K562 (cell line): ENCODE measurements around the gene PIK3CB. TPM values are rescaled to one million over a fixed set of nuclear protein-coding genes. Genes with fewer than 3 reads are reported as not detected.
A peak's percentile ranks its signal among the peaks of the same experiment; 100 is the strongest.

Source experiments
- BCOR ChIP-seq: fragments of 450-650 bp; IDR thresholded peaks from 2 replicates; pipeline ENCODE4 v1.6.1; 2016
- BRF2 ChIP-seq: IDR thresholded peaks from 3 replicates; pipeline ENCODE4 v1.6.1; 2011; ENCODE audit warnings: borderline replicate concordance, mild to moderate bottlenecking; ENCODE audit not compliant: insufficient read length, insufficient read depth
- CBX1 ChIP-seq: sonication (generic); IDR thresholded peaks from 2 replicates; pipeline ENCODE4 v1.6.1; 2016; ENCODE audit warnings: antibody characterized with exemption, low read depth, mild to moderate bottlenecking
- CEBPG ChIP-seq, 3 experiments: fragments of 200-800 bp in 1 of 3; sonication (Bioruptor generic) in 1 of 3; sonication (generic) in 1 of 3; formaldehyde crosslinking in 1 of 3; IDR thresholded peaks in 2 of 3; conservative IDR thresholded peaks in 1 of 3; 2 replicates each; pipeline versions ENCODE4 v1.6.1 to v1.8.0; 2016 to 2022; ENCODE audit warnings: missing compliant biosample characterization in 2 of 3, missing genetic modification characterization in 2 of 3, mild to moderate bottlenecking in 1 of 3, missing genetic modification reagents in 1 of 3
- CEBPZ ChIP-seq: fragments of 150-350 bp; IDR thresholded peaks from 2 replicates; pipeline ENCODE4 v1.6.1; 2014; ENCODE audit warnings: low read depth, mild to moderate bottlenecking, low read length, borderline replicate concordance
- CHAMP1 ChIP-seq: fragments of 450-650 bp; IDR thresholded peaks from 2 replicates; pipeline ENCODE4 v1.6.1; 2016; ENCODE audit warnings: mild to moderate bottlenecking
- FIP1L1 ChIP-seq: fragments of 200-400 bp; formaldehyde crosslinking; IDR thresholded peaks from 2 replicates; pipeline ENCODE4 v1.6.1; 2018; ENCODE audit warnings: mild to moderate bottlenecking, low read depth, low read length; ENCODE audit not compliant: poor library complexity, severe bottlenecking
- GTF2F1 ChIP-seq: IDR thresholded peaks from 2 replicates; pipeline ENCODE4 v1.6.1; 2011; ENCODE audit warnings: low read depth, low read length, improper control_type of control experiment
- IRF1 ChIP-seq: sonication (generic); formaldehyde crosslinking; IDR thresholded peaks from 2 replicates; pipeline ENCODE4 v1.8.0; 2022; ENCODE audit warnings: missing genetic modification reagents, mild to moderate bottlenecking, borderline replicate concordance
- IRF2 ChIP-seq: sonication (generic); formaldehyde crosslinking; IDR thresholded peaks from 2 replicates; pipeline ENCODE4 v1.8.1; 2022; ENCODE audit warnings: mild to moderate bottlenecking, missing genetic modification reagents
- NR2F6 ChIP-seq: fragments of 450-650 bp; formaldehyde crosslinking; IDR thresholded peaks from 2 replicates; pipeline ENCODE4 v1.4.0; 2020; ENCODE audit warnings: mild to moderate bottlenecking
- RBM39 ChIP-seq: fragments of 200-400 bp; formaldehyde crosslinking; optimal IDR thresholded peaks from 2 replicates; pipeline ENCODE3; 2018; ENCODE audit warnings: low read depth, low read length
- SMAD2 ChIP-seq: fragments of 150-350 bp; IDR thresholded peaks from 2 replicates; pipeline ENCODE4 v1.6.1; 2014; ENCODE audit warnings: low read depth, mild to moderate bottlenecking, low read length
- TCF7 ChIP-seq: sonication (generic); IDR thresholded peaks from 2 replicates; pipeline ENCODE4 v1.6.1; 2016; ENCODE audit warnings: antibody characterized with exemption, borderline replicate concordance
- ZNF184 ChIP-seq: sonication (generic); formaldehyde crosslinking; IDR thresholded peaks from 2 replicates; pipeline ENCODE4 v1.5.0; 2020; ENCODE audit warnings: missing genetic modification reagents
- ZNF197 ChIP-seq: fragments of 200-800 bp; sonication (Bioruptor generic); IDR thresholded peaks from 2 replicates; pipeline ENCODE4 v1.6.1; 2016; ENCODE audit warnings: low read depth, missing genetic modification characterization, missing compliant biosample characterization
- ZNF23 ChIP-seq: fragments of 250-450 bp; sonication (Bioruptor Pico); IDR thresholded peaks from 2 replicates; pipeline ENCODE4 v1.4.0; 2020; ENCODE audit warnings: mild to moderate bottlenecking
- ZNF354B ChIP-seq: fragments of 250-450 bp; sonication (Bioruptor Pico); IDR thresholded peaks from 2 replicates; pipeline ENCODE4 v1.4.0; 2020
- ZNF764 ChIP-seq: fragments of 250-450 bp; sonication (Bioruptor Pico); IDR thresholded peaks from 2 replicates; pipeline ENCODE4 v1.4.0; 2020; ENCODE audit warnings: low read depth, mild to moderate bottlenecking, moderate library complexity
- ZNF766 ChIP-seq: fragments of 200-800 bp; sonication (Bioruptor generic); conservative IDR thresholded peaks from 2 replicates; pipeline ENCODE4 v1.6.1; 2016; ENCODE audit warnings: missing genetic modification characterization, missing compliant biosample characterization
- polyA plus RNA-seq, 8 experiments: library from polyadenylated mRNA; depleted of rRNA in 4 of 8; stranded (reverse) in 5 of 8; unstranded in 3 of 8; fragments of >200 nt; fragmentation: Nextera tagmentation in 2 of 8; fragmentation: Illumina TruSeq in 1 of 8; extraction: Ambion mirVana in 2 of 8; extraction: Trizol in 1 of 8; gene quantifications; 2 replicates each; pipeline versions ENCODE4 v1.2.1 to v1.2.3, GENCODE V29; 2011 to 2014; ENCODE audit warnings: inconsistent platforms in 1 of 8, missing spikeins in 1 of 8
- total RNA-seq, 7 experiments: library from RNA; depleted of rRNA in 6 of 7; stranded (reverse); fragments of >200 nt in 6 of 7; fragmentation: Illumina TruSeq in 2 of 7; extraction: Trizol in 2 of 7; gene quantifications; 2 replicates each; pipeline versions ENCODE4 v1.2.1 to v1.2.3, GENCODE V29; 2011 to 2021; ENCODE audit warnings: low replicate concordance in 1 of 7

The PIK3CB gene
- total and polyA plus RNA-seq, 9 of the 15 experiments (the other 6 are each of a cell fraction or from before 2014, with no cell fraction given) = 15.3 to 62.6 (median 28.3) TPM

- TF ChIP-seq RBM39 (peak; percentile 22), ZNF197 (no peak), ZNF766 (no peak), CHAMP1 (no peak), ZNF184 (no peak), IRF1 (no peak), IRF2 (peak; percentile 49; the same call in 1 of the 2 replicates), CBX1 (peak; percentile 97), ZNF354B (CRISPR knock-in tag) (no peak), GTF2F1 (no peak), NR2F6 (CRISPR knock-in tag) (no peak), SMAD2 (no peak), CEBPG (CRISPR knock-in tag; IDR thresholded peaks at IDR 0.05) (no peak), CEBPG (tag; conservative IDR thresholded peaks at IDR 0.05 in 1 of 2, IDR thresholded peaks at IDR 0.05 in 1 of 2) (no peak), FIP1L1 (no peak), ZNF764 (CRISPR knock-in tag) (no peak), CEBPZ (peak; percentile 57; the same call in 1 of the 2 replicates), TCF7 (no peak), BCOR (no peak), BRF2 (no peak), ZNF23 (CRISPR knock-in tag) (no peak)
Observed at GRCh38 chr3:138768125-138768524, 66.6 kb downstream of the PIK3CB start (continued).
